Measurements from ENCODE around the gene C1orf74. TPM values are rescaled to one million over a fixed set of nuclear protein-coding genes. Genes with fewer than 3 reads are reported as not detected.

Gene C1orf74
- total RNA-seq, 2 experiments from 2014 or later: 2.8 to 3.0 TPM

GRCh38 chr1:209736490-209737117, 47.8 kb downstream of the C1orf74 start:
- TF ChIP-seq CTCF (IDR thresholded peaks at IDR 0.05): no peak
- no peaks in the 10 kb centered on the region for H3K9me3 Mint-ChIP-seq
- intact Hi-C loops (cut with micrococcal nuclease): no loop called here
- H3K27me3 Mint-ChIP-seq: no peaks in the 10 kb centered on the region
- no peak overlapping the region for H3K4me3 Mint-ChIP-seq
- POLR2A ChIA-PET: interaction anchor here (0.8 to 4.1 kb wide), 6 partner anchors 12 to 62 kb away, joined by 3 to 20 read pairs (median 4); no protein-coding TSS in a partner anchor
- CTCF ChIA-PET: interaction anchor here (1.0 to 3.3 kb wide), 16 partner anchors 8 to 170 kb away, joined by 3 to 40 read pairs (median 4); partner anchors contain the start of gene TRAF3IP3
- no peak for DNase-seq
- no peaks in the 10 kb centered on the region for H3K36me3 Mint-ChIP-seq (ENCODE audit: low read depth)
- H3K4me1 Mint-ChIP-seq (ENCODE audit: low read depth): peaks cover 41% of the 10 kb centered on the region
- peak overlapping the region; percentile 77 for H3K27ac Mint-ChIP-seq
- ATAC-seq: peak; percentile 61

GRCh38 chr1:209733409-209734192, 50.8 kb downstream of the C1orf74 start:
- ChIA-PET POLR2A (interaction anchor here (0.9 to 4.1 kb wide), 2 partner anchors 9 to 22 kb away, joined by 4 to 20 read pairs; partner anchors contain the start of gene TRAF3IP3), CTCF (interaction anchor here (1.1 to 2.0 kb wide), 3 partner anchors 13 to 44 kb away, joined by 4 to 5 read pairs (median 4); no protein-coding TSS in a partner anchor)
- DNase-seq (no peak), ATAC-seq (no peak)
- peaks cover 38% of the 10 kb centered on the region for H3K4me1 Mint-ChIP-seq (ENCODE audit: low read depth)
- no peaks in the 10 kb centered on the region for H3K9me3 Mint-ChIP-seq
- no peaks in the 10 kb centered on the region for H3K36me3 Mint-ChIP-seq (ENCODE audit: low read depth)
- H3K4me3 Mint-ChIP-seq: no peak overlapping the region
- no peaks in the 10 kb centered on the region for H3K27me3 Mint-ChIP-seq
- no peak for TF ChIP-seq CTCF (IDR thresholded peaks at IDR 0.05)
- H3K27ac Mint-ChIP-seq: no peak overlapping the region
- intact Hi-C loops (cut with micrococcal nuclease): no loop called here

- intact Hi-C loops (cut with micrococcal nuclease): no loop called here
- H3K4me1 Mint-ChIP-seq (ENCODE audit: low read depth): peaks cover 39% of the 10 kb centered on the region
- no peak for TF ChIP-seq CTCF (IDR thresholded peaks at IDR 0.05)
These were observed 51.6 kb downstream of the C1orf74 start for GRCh38 chr1:209732725-209733124.

GRCh38 chr1:209729436-209729835, 54.9 kb downstream of the C1orf74 start:
- no peaks in the 10 kb centered on the region for H3K9me3 Mint-ChIP-seq
- no peak overlapping the region for H3K4me3 Mint-ChIP-seq

More at GRCh38 chr1:209732725-209733124, 51.6 kb downstream of the C1orf74 start:
- Mint-ChIP-seq H3K27me3 (no peaks in the 10 kb centered on the region), H3K36me3 (ENCODE audit: low read depth) (peaks cover under 1% of the 10 kb centered on the region), H3K4me3 (no peak overlapping the region), H3K27ac (no peak overlapping the region), H3K9me3 (no peaks in the 10 kb centered on the region)
- POLR2A ChIA-PET: no interaction called here
- no peak for ATAC-seq
- CTCF ChIA-PET: no interaction called here
- DNase-seq: no peak

More at GRCh38 chr1:209729436-209729835, 54.9 kb downstream of the C1orf74 start:
- ATAC-seq (no peak), DNase-seq (no peak)
- Mint-ChIP-seq H3K27me3 (no peaks in the 10 kb centered on the region), H3K4me1 (ENCODE audit: low read depth) (peaks cover 40% of the 10 kb centered on the region), H3K27ac (no peak overlapping the region), H3K36me3 (ENCODE audit: low read depth) (peaks cover 2% of the 10 kb centered on the region)
- CTCF ChIA-PET: interaction anchor here (0.7 to 4.2 kb wide), 3 partner anchors 14 to 86 kb away, joined by 3 to 27 read pairs (median 8); no protein-coding TSS in a partner anchor
- intact Hi-C loops (cut with micrococcal nuclease): no loop called here
- TF ChIP-seq CTCF (IDR thresholded peaks at IDR 0.05): no peak
- POLR2A ChIA-PET: interaction anchor here (1.0 to 1.1 kb wide), 2 partner anchors 22 to 26 kb away, joined by 4 to 5 read pairs; partner anchors contain the start of gene TRAF3IP3

Other genes starting within 250 kb of the C1orf74 start
- gene CAMK1G, start 200.8 kb downstream of the C1orf74 start, total RNA-seq: not detected
- gene LAMB3, start 132.1 kb downstream of the C1orf74 start, total RNA-seq: under 1 TPM; 0.60 to 0.70 TPM
- 1 to 10 TPM; 4.9 to 5.7 TPM for gene G0S2, start 109.1 kb downstream of the C1orf74 start, total RNA-seq
- under 1 TPM; 0.47 to 0.59 TPM for gene HSD11B1, start 79.7 kb downstream of the C1orf74 start, total RNA-seq
- 100 to 1,000 TPM; 194 TPM for gene TRAF3IP3, start 28.5 kb downstream of the C1orf74 start, total RNA-seq
- gene IRF6, start 21.6 kb upstream of the C1orf74 start, total RNA-seq: 1 to 10 TPM; 1.2 TPM
- gene UTP25, start 43.4 kb upstream of the C1orf74 start, total RNA-seq: 1 to 10 TPM; 8.9 to 9.5 TPM
- not detected for gene SYT14, start 153.7 kb upstream of the C1orf74 start, total RNA-seq